SK-N-SH treated with all-trans-retinoic acid at 6 μM for 48 hours (cell line): ENCODE results near the gene AKT3.

ENCODE experiments used
- ATAC-seq: fragments of 200-7000 bp; cut with Tn5 transposase; 3 replicates; pipeline ENCODE4 v1.9.1; 2020; ENCODE audit warnings: mild to moderate bottlenecking, moderate library complexity
- ARNTL ChIP-seq: fragments of 450-650 bp; formaldehyde crosslinking; IDR thresholded peaks from 2 replicates; pipeline ENCODE4 v1.5.0; 2020; ENCODE audit warnings: low read depth, mild to moderate bottlenecking, moderate library complexity, borderline replicate concordance
- BACH2 ChIP-seq: fragments of 250-450 bp; sonication (Bioruptor Pico); IDR thresholded peaks from 2 replicates; pipeline ENCODE4 v1.9.0; 2021; ENCODE audit warnings: mild to moderate bottlenecking, borderline replicate concordance
- CREB5 ChIP-seq: fragments of 250-450 bp; sonication (Bioruptor Pico); IDR thresholded peaks from 2 replicates; pipeline ENCODE4 v1.5.1; 2020; ENCODE audit warnings: low read depth, mild to moderate bottlenecking, moderate library complexity
- CSDC2 ChIP-seq: fragments of 250-450 bp; sonication (Bioruptor Pico); IDR thresholded peaks from 2 replicates; pipeline ENCODE4 v1.5.0; 2020; ENCODE audit warnings: mild to moderate bottlenecking, moderate library complexity
- CSRNP3 ChIP-seq: fragments of 250-450 bp; sonication (Bioruptor Pico); IDR thresholded peaks from 2 replicates; pipeline ENCODE4 v1.5.1; 2021; ENCODE audit warnings: mild to moderate bottlenecking, moderate library complexity
- ESRRG ChIP-seq: fragments of 250-450 bp; sonication (Bioruptor Pico); IDR thresholded peaks from 2 replicates; pipeline ENCODE4 v1.6.1; 2021; ENCODE audit warnings: mild to moderate bottlenecking
- GLIS3 ChIP-seq: fragments of 250-450 bp; sonication (Bioruptor Pico); IDR thresholded peaks from 2 replicates; pipeline ENCODE4 v1.5.0; 2020; ENCODE audit warnings: mild to moderate bottlenecking, moderate library complexity
- ISL1 ChIP-seq: fragments of 250-450 bp; sonication (Bioruptor Pico); IDR thresholded peaks from 2 replicates; pipeline ENCODE4 v2.1.2; 2022; ENCODE audit warnings: mild to moderate bottlenecking, moderate library complexity
- OSR1 ChIP-seq: fragments of 250-450 bp; sonication (Bioruptor Pico); IDR thresholded peaks from 2 replicates; pipeline ENCODE4 v1.8.0; 2022; ENCODE audit warnings: moderate library complexity, mild to moderate bottlenecking, inconsistent platforms
- PATZ1 ChIP-seq: fragments of 250-450 bp; sonication (Bioruptor Pico); IDR thresholded peaks from 2 replicates; pipeline ENCODE4 v1.8.0; 2020; ENCODE audit warnings: mild to moderate bottlenecking, moderate library complexity, borderline replicate concordance
- POU6F1 ChIP-seq: fragments of 250-450 bp; sonication (Bioruptor Pico); IDR thresholded peaks from 2 replicates; pipeline ENCODE4 v1.8.0; 2021; ENCODE audit warnings: low read depth, mild to moderate bottlenecking, moderate library complexity, borderline replicate concordance
- RARB ChIP-seq: fragments of 250-450 bp; sonication (Bioruptor Pico); IDR thresholded peaks from 2 replicates; pipeline ENCODE4 v1.8.0; 2021; ENCODE audit warnings: mild to moderate bottlenecking, moderate library complexity
- SNAI2 ChIP-seq: fragments of 250-450 bp; sonication (Bioruptor Pico); IDR thresholded peaks from 2 replicates; pipeline ENCODE4 v1.5.0; 2020; ENCODE audit warnings: mild to moderate bottlenecking, moderate library complexity
- TCF4 ChIP-seq: fragments of 250-450 bp; sonication (Bioruptor Pico); IDR thresholded peaks from 2 replicates; pipeline ENCODE4 v1.8.0; 2021; ENCODE audit warnings: mild to moderate bottlenecking, moderate library complexity, borderline replicate concordance
- TOX ChIP-seq: fragments of 250-450 bp; sonication (Bioruptor Pico); IDR thresholded peaks from 2 replicates; pipeline ENCODE4 v1.8.0; 2021; ENCODE audit warnings: mild to moderate bottlenecking, moderate library complexity, borderline replicate concordance
- TSHZ2 ChIP-seq: fragments of 250-450 bp; sonication (Bioruptor Pico); IDR thresholded peaks from 2 replicates; pipeline ENCODE4 v1.5.0; 2020; ENCODE audit warnings: mild to moderate bottlenecking, moderate library complexity
- ZFP3 ChIP-seq: fragments of 250-450 bp; sonication (Bioruptor Pico); IDR thresholded peaks from 2 replicates; pipeline ENCODE4 v1.5.0; 2020; ENCODE audit warnings: mild to moderate bottlenecking, moderate library complexity
- ZNF565 ChIP-seq: fragments of 450-650 bp; formaldehyde crosslinking; conservative IDR thresholded peaks from 2 replicates; pipeline ENCODE4 v1.5.0; 2020; ENCODE audit warnings: low read depth, mild to moderate bottlenecking, moderate library complexity
- ZNF70 ChIP-seq: fragments of 450-650 bp; formaldehyde crosslinking; IDR thresholded peaks from 2 replicates; pipeline ENCODE4 v1.5.0; 2020; ENCODE audit warnings: mild to moderate bottlenecking, moderate library complexity
- ZNF8 ChIP-seq: fragments of 450-650 bp; formaldehyde crosslinking; IDR thresholded peaks from 2 replicates; pipeline ENCODE4 v1.5.0; 2020; ENCODE audit warnings: mild to moderate bottlenecking, moderate library complexity

AKT3 gene

GRCh38 chr1:243850452-243851256, 611 bp upstream of the AKT3 start:
- peak; percentile 64 for ATAC-seq
- TF ChIP-seq ZFP3 (CRISPR knock-in tag): peak; percentile 44; the same call in 1 of the 2 replicates
- TF ChIP-seq TSHZ2 (CRISPR knock-in tag): no peak
- TF ChIP-seq ISL1 (CRISPR knock-in tag): no peak
- TF ChIP-seq ZNF8 (CRISPR knock-in tag): no peak
- TF ChIP-seq PATZ1: no peak
- no peak for TF ChIP-seq RARB (CRISPR knock-in tag)
- no peak for TF ChIP-seq ESRRG (CRISPR knock-in tag)
- no peak for TF ChIP-seq GLIS3 (CRISPR knock-in tag)
- TF ChIP-seq TOX (CRISPR knock-in tag): no peak
- TF ChIP-seq CSDC2 (CRISPR knock-in tag): peak; percentile 89; the same call in 1 of the 2 replicates
- TF ChIP-seq ZNF70 (CRISPR knock-in tag): no peak
- TF ChIP-seq ARNTL (CRISPR knock-in tag): no peak
- no peak for TF ChIP-seq OSR1 (CRISPR knock-in tag)
- no peak for TF ChIP-seq CSRNP3 (CRISPR knock-in tag)
- TF ChIP-seq ZNF565 (CRISPR knock-in tag): no peak
- no peak for TF ChIP-seq TCF4

GRCh38 chr1:243849421-243850201, 432 bp downstream of the AKT3 start:
- TF ChIP-seq GLIS3 (CRISPR knock-in tag) (no peak), ZNF70 (CRISPR knock-in tag) (no peak), TCF4 (no peak), ZFP3 (CRISPR knock-in tag) (no peak), TSHZ2 (CRISPR knock-in tag) (no peak), OSR1 (CRISPR knock-in tag) (no peak), ZNF8 (CRISPR knock-in tag) (no peak), POU6F1 (CRISPR knock-in tag) (no peak), CREB5 (CRISPR knock-in tag) (no peak), CSDC2 (CRISPR knock-in tag) (no peak), ZNF565 (CRISPR knock-in tag) (no peak), SNAI2 (CRISPR knock-in tag) (no peak), ESRRG (CRISPR knock-in tag) (no peak), CSRNP3 (CRISPR knock-in tag) (no peak), BACH2 (CRISPR knock-in tag) (no peak), ISL1 (CRISPR knock-in tag) (no peak), RARB (CRISPR knock-in tag) (no peak), PATZ1 (no peak)
- peak; percentile 62 for ATAC-seq
